K562 (cell line): ENCODE results near the gene MEX3A. TPM values are rescaled to one million over a fixed set of nuclear protein-coding genes. Genes with fewer than 3 reads are reported as not detected.

Source experiments
- ATAC-seq: fragments of 200-7000 bp; cut with Tn5 transposase; 3 replicates; pipeline ENCODE4 v1.9.1; 2020; ENCODE audit warnings: moderate library complexity
- BruUV-seq: library from RNA; stranded (reverse); fragments of 400-500 nt; replicated peaks from 2 replicates; lab custom pipeline; 2021; lab: Mats Ljungman, UMichigan
- CTCF ChIA-PET: fragments of 300-600 bp; formaldehyde crosslinking; extraction: SDS; loops from one replicate; lab custom pipeline; 2021; ENCODE audit warnings: low intra/inter-chr PET ratio; lab: Yijun Ruan, JAX
- POLR2A ChIA-PET: fragments of 300-600, 350-650 bp; sonication (Branson Sonifier 250); formaldehyde crosslinking; extraction: SDS; loops from one replicate; lab custom pipeline; 2021; ENCODE audit warnings: antibody characterized with exemption, inconsistent platforms; lab: Yijun Ruan, JAX
- DNase-seq, 4 experiments: peaks; one replicate each; pipeline versions ENCODE4 v3.0.0 to v3.0.0-alpha.2; 2011 to 2018; ENCODE audit warnings: low spot score in 3 of 4, mixed read lengths in 3 of 4; ENCODE audit errors: extremely low read depth in 1 of 4
- FAIRE-seq: peaks from 2 replicates; lab custom pipeline; 2011; peaks lifted over from hg19 to GRCh38; lab: Jason Lieb, UNC
- H2AFZ ChIP-seq: 2 replicates; pipeline ENCODE4 v1.6.0; 2011; ENCODE audit warnings: low read depth, low read length, control low read depth, inconsistent platforms
- H3K27ac ChIP-seq: fragments of 200-600 bp; 3 replicates; pipeline ENCODE4 v1.8.0; 2011; ENCODE audit warnings: low read depth, mild to moderate bottlenecking, control low read depth, inconsistent platforms, low read length, moderate library complexity, mixed read lengths; ENCODE audit errors: extremely low read depth
- H3K27me3 ChIP-seq, 2 experiments: fragments of 300-600 bp in 1 of 2; 2 replicates in 1 of 2; 3 replicates in 1 of 2; pipeline versions ENCODE4 v1.6.0 to v1.8.0; 2011; ENCODE audit warnings: inconsistent platforms in 2 of 2, low read length in 2 of 2, mild to moderate bottlenecking in 1 of 2, mixed read lengths in 1 of 2, moderate library complexity in 1 of 2; ENCODE audit not compliant: control insufficient read depth in 2 of 2, insufficient read depth in 2 of 2
- H3K36me3 ChIP-seq: fragments of 300-600 bp; 3 replicates; pipeline ENCODE4 v1.8.0; 2011; ENCODE audit warnings: mild to moderate bottlenecking, low read length, inconsistent platforms; ENCODE audit not compliant: control insufficient read depth, insufficient read depth
- H3K4me1 ChIP-seq, 2 experiments: fragments of 200-600 bp in 1 of 2; replicated peaks in 1 of 2; 2 replicates in 1 of 2; 3 replicates in 1 of 2; pipeline versions ENCODE4 v1.5.1 to v1.8.0; 2011; ENCODE audit warnings: inconsistent platforms in 2 of 2, low read length in 2 of 2, mild to moderate bottlenecking in 1 of 2, mixed read lengths in 1 of 2, moderate library complexity in 1 of 2; ENCODE audit not compliant: control insufficient read depth in 2 of 2, insufficient read depth in 2 of 2
- H3K4me2 ChIP-seq: 2 replicates; pipeline ENCODE4 v1.6.1; 2011; ENCODE audit warnings: low read length, control low read depth, inconsistent platforms, mixed read lengths; ENCODE audit not compliant: insufficient read depth
- H3K4me3 ChIP-seq: fragments of 200-600 bp; sonication (generic), shearing (Covaris generic); 2 replicates; pipeline ENCODE4 v1.5.1; 2016; ENCODE audit warnings: control low read depth, inconsistent platforms
- H3K79me2 ChIP-seq: fragments of 200-600 bp; 3 replicates; pipeline ENCODE4 v1.8.0; 2011; ENCODE audit warnings: low read length, inconsistent platforms; ENCODE audit not compliant: control insufficient read depth, insufficient read depth
- H3K9ac ChIP-seq, 2 experiments: 2 replicates each; pipeline versions ENCODE4 v1.6.0 to v1.6.1; 2011; ENCODE audit warnings: low read depth in 2 of 2, low read length in 2 of 2, control low read depth in 1 of 2, inconsistent platforms in 1 of 2, mild to moderate bottlenecking in 1 of 2, mixed read lengths in 1 of 2; ENCODE audit not compliant: insufficient read depth in 1 of 2
- H3K9me1 ChIP-seq: one replicate; pipeline ENCODE4 v1.6.0; 2011; ENCODE audit warnings: inconsistent platforms, mild to moderate bottlenecking, low read length, moderate library complexity; ENCODE audit not compliant: control insufficient read depth, insufficient read depth
- H3K9me3 ChIP-seq: replicated peaks from 2 replicates; pipeline ENCODE4 v1.5.1; 2011; ENCODE audit warnings: low read depth, low read length, inconsistent platforms; ENCODE audit not compliant: control insufficient read depth, insufficient read depth
- H4K20me1 ChIP-seq: replicated peaks from 2 replicates; pipeline ENCODE4 v1.6.1; 2011; ENCODE audit warnings: low read length, inconsistent platforms, mixed read lengths; ENCODE audit not compliant: control insufficient read depth, insufficient read depth
- ADNP ChIP-seq: fragments of 200-800 bp; sonication (Bioruptor generic); IDR thresholded peaks from 2 replicates; pipeline ENCODE4 v1.6.1; 2016; ENCODE audit warnings: missing genetic modification characterization, missing compliant biosample characterization
- CHD4 ChIP-seq: fragments of 200-600 bp; sonication (generic); IDR thresholded peaks from 3 replicates; pipeline ENCODE4 v1.6.1; 2012; ENCODE audit warnings: low read depth, mild to moderate bottlenecking, mixed read lengths, low read length, inconsistent platforms; ENCODE audit not compliant: insufficient read depth, insufficient replicate concordance, poor library complexity, severe bottlenecking
- CTBP1 ChIP-seq: fragments of 450-650 bp; IDR thresholded peaks from 2 replicates; pipeline ENCODE4 v1.6.1; 2016; ENCODE audit warnings: borderline replicate concordance
- HDAC2 ChIP-seq: fragments of 450-650 bp; IDR thresholded peaks from 2 replicates; pipeline ENCODE4 v1.6.1; 2016; ENCODE audit warnings: mild to moderate bottlenecking
- MAFK ChIP-seq: IDR thresholded peaks from 2 replicates; pipeline ENCODE4 v1.6.1; 2011; ENCODE audit warnings: low read length, improper control_type of control experiment
- PHF21A ChIP-seq: fragments of 450-650 bp; IDR thresholded peaks from 2 replicates; pipeline ENCODE4 v1.6.1; 2017; ENCODE audit warnings: low read depth, borderline replicate concordance
- RAD21 ChIP-seq, 2 experiments: fragments of 250-450 bp in 1 of 2; fragments of 450-650 bp in 1 of 2; sonication (Bioruptor Pico) in 1 of 2; formaldehyde crosslinking in 1 of 2; IDR thresholded peaks in 1 of 2; conservative IDR thresholded peaks in 1 of 2; 2 replicates each; pipeline versions ENCODE4 v1.4.0 to v1.8.0; 2020 to 2022; ENCODE audit warnings: mild to moderate bottlenecking in 2 of 2, moderate library complexity in 1 of 2
- RBM14 ChIP-seq: fragments of 200-400 bp; formaldehyde crosslinking; IDR thresholded peaks from 2 replicates; pipeline ENCODE4 v1.6.1; 2018; ENCODE audit warnings: low read depth, mild to moderate bottlenecking, low read length, moderate library complexity, borderline replicate concordance; ENCODE audit not compliant: insufficient read depth
- RBM25 ChIP-seq: fragments of 200-400 bp; formaldehyde crosslinking; IDR thresholded peaks from 2 replicates; pipeline ENCODE4 v1.6.1; 2018; ENCODE audit warnings: low read length, low read depth, moderate library complexity; ENCODE audit not compliant: severe bottlenecking
- RCOR1 ChIP-seq, 2 experiments: IDR thresholded peaks; 2 replicates each; pipeline ENCODE4 v1.6.1; 2012; ENCODE audit warnings: low read depth in 2 of 2, low read length in 2 of 2, borderline replicate concordance in 1 of 2, improper control_type of control experiment in 1 of 2
- RHOXF2B ChIP-seq: fragments of 250-450 bp; sonication (Bioruptor Pico); conservative IDR thresholded peaks from 2 replicates; pipeline ENCODE4 v1.5.1; 2021
- SLC30A9 ChIP-seq: fragments of 250-450 bp; sonication (Bioruptor Pico); IDR thresholded peaks from 2 replicates; pipeline ENCODE4 v1.8.0; 2022; ENCODE audit warnings: mild to moderate bottlenecking, moderate library complexity
- SMARCA5 ChIP-seq: fragments of 450-650 bp; IDR thresholded peaks from 2 replicates; pipeline ENCODE4 v1.6.1; 2016
- TARDBP ChIP-seq: fragments of 450-650 bp; IDR thresholded peaks from 2 replicates; pipeline ENCODE4 v1.6.1; 2016
- ZKSCAN1 ChIP-seq: fragments of 150-350 bp; IDR thresholded peaks from 2 replicates; pipeline ENCODE4 v1.6.1; 2016; ENCODE audit warnings: low read depth, low read length
- ZNF445 ChIP-seq: fragments of 250-450 bp; sonication (Bioruptor Pico); IDR thresholded peaks from 2 replicates; pipeline ENCODE4 v1.4.0; 2020; ENCODE audit warnings: low read depth, mild to moderate bottlenecking, moderate library complexity
- ZNF57 ChIP-seq: fragments of 450-650 bp; formaldehyde crosslinking; IDR thresholded peaks from 2 replicates; pipeline ENCODE4 v1.4.0; 2020; ENCODE audit warnings: mild to moderate bottlenecking, moderate library complexity
- WGBS: fragments of 100-300 bp; shearing (Covaris generic); methylation state at CpG from one replicate; pipeline ENCODE4 v1.1.6; 2016; ENCODE audit warnings: low coverage, mixed read lengths; ENCODE audit not compliant: insufficient coverage; ENCODE audit errors: missing lambda C conversion rate; 5-methylcytosine and 5-hydroxymethylcytosine counted together
- in situ Hi-C: fragments of 300-500 bp; cut with MboI; formaldehyde crosslinking; loops from 4 replicates; pipeline ENCODE4 v1.15.0; 2018; ENCODE audit warnings: inconsistent platforms, mixed read lengths
- intact Hi-C: fragments of 100-400 bp; cut with micrococcal nuclease; formaldehyde crosslinking; loops from 2 replicates; pipeline ENCODE4 v1.14.2; 2022
- polyA plus RNA-seq, 8 experiments: library from polyadenylated mRNA; depleted of rRNA in 4 of 8; stranded (reverse) in 5 of 8; unstranded in 3 of 8; fragments of >200 nt; fragmentation: Nextera tagmentation in 2 of 8; fragmentation: Illumina TruSeq in 1 of 8; extraction: Ambion mirVana in 2 of 8; extraction: Trizol in 1 of 8; gene quantifications; 2 replicates each; pipeline versions ENCODE4 v1.2.1 to v1.2.3, GENCODE V29; 2011 to 2014; ENCODE audit warnings: inconsistent platforms in 1 of 8, missing spikeins in 1 of 8
- total RNA-seq, 7 experiments: library from RNA; depleted of rRNA in 6 of 7; stranded (reverse); fragments of >200 nt in 6 of 7; fragmentation: Illumina TruSeq in 2 of 7; extraction: Trizol in 2 of 7; gene quantifications; 2 replicates each; pipeline versions ENCODE4 v1.2.1 to v1.2.3, GENCODE V29; 2011 to 2021; ENCODE audit warnings: low replicate concordance in 1 of 7
- TF ChIP-seq, protein P1 (sequence below): fragments of 250-450 bp; sonication (Bioruptor Pico); IDR thresholded peaks from 2 replicates; pipeline ENCODE4 v1.9.0; 2021; ENCODE audit warnings: mild to moderate bottlenecking
- TF ChIP-seq, protein P2 (sequence below): sonication (generic); formaldehyde crosslinking; IDR thresholded peaks from 2 replicates; pipeline ENCODE4 v1.8.0; 2022; ENCODE audit warnings: mild to moderate bottlenecking, missing genetic modification reagents

The MEX3A gene
- total and polyA plus RNA-seq, 9 of the 15 experiments (the other 6 are each of a cell fraction or from before 2014, with no cell fraction given), result 0.36 to 13.7 (median 5.2) TPM

DNA sequence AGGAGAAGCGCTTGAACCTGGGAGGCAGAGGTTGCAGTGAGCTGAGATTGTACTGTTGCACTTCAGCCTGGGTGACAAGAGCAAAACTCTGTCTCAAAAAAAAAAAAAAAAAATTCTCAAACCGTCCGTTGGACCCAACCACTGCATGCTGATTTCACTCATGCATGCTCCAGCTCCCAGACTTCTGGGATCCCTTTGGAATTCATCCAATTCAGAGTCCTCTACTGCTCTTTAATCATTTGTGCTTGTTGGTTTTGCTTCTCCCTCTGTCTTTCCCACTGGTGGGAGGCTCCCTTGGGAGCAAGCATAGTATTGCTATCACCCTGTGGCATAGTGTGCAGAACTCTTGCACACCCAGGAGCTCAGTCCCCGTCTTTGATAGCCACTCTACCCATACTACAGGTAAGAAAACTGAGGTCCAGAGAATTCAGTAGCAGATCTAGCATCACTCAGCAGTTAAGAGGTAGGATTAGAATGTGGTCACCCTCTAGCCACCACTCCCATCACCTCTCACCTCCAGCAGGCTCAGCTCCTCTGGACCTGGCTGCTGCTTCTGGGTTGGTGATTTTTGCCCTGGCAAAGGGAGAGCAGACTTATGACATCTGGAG, 29.2 kb upstream of the MEX3A start:
- 42% methylated on average over 4 of the region's 4 CpGs for WGBS
- Histone ChIP-seq H4K20me1 (no peaks in the 10 kb centered on the region; the same call in 1 of the 2 replicates), H3K4me1 (peaks cover 21 to 34% of the 10 kb centered on the region in 2 experiments), H3K4me3 (no peak overlapping the region), H3K79me2 (peaks cover 20% of the 10 kb centered on the region), H3K9me3 (no peaks in the 10 kb centered on the region), H3K36me3 (no peaks in the 10 kb centered on the region), H2AFZ (no peak overlapping the region), H3K9ac (no peak overlapping the region), H3K9me1 (no peaks in the 10 kb centered on the region), H3K27me3 (no peaks in the 10 kb centered on the region), H3K27ac (no peak overlapping the region), H3K4me2 (no peak overlapping the region)
- no TSS peak for BruUV-seq
- ChIA-PET POLR2A (interaction anchor here (0.7 to 3.4 kb wide), 4 partner anchors 8 to 12 kb away, joined by 3 to 25 read pairs (median 4); no protein-coding TSS in a partner anchor), CTCF (no interaction called here)
- no peak for DNase-seq
- in situ Hi-C loops, result no loop called here
- ATAC-seq, result no peak
- FAIRE-seq, result no peak
- intact Hi-C loops, result loop anchor here (5.0 kb wide), 1 partner anchor 396 kb away; no protein-coding TSS in a partner anchor
- TF ChIP-seq CHD4 (peak; percentile 22), CTBP1 (no peak), ZNF445 (CRISPR knock-in tag) (no peak), SLC30A9 (CRISPR knock-in tag) (no peak), ADNP (tag) (peak; percentile 77), ZNF57 (CRISPR knock-in tag) (no peak), RAD21 (CRISPR knock-in tag; conservative IDR thresholded peaks at IDR 0.05 in 1 of 2, IDR thresholded peaks at IDR 0.05 in 1 of 2) (no peak), HDAC2 (peak; percentile 75; the same call in 1 of the 2 replicates), SMARCA5 (0 out of 2 replicates have a peak, but pooled peaks have one; percentile 36), RCOR1 (IDR thresholded peaks at IDR 0.05; ENCODE audit: borderline replicate concordance in 1 of 2, low read depth in 2 of 2, low read length in 2 of 2) (peak in 1 of 2 experiments; percentile 41; a peak in 1 of 4 replicates), TARDBP (no peak), RBM25 (peak; percentile 91), ZKSCAN1 (no peak), MAFK (no peak), RHOXF2B (CRISPR knock-in tag) (no peak), RBM14 (no peak), PHF21A (no peak)
- TF ChIP-seq, protein P1, sequence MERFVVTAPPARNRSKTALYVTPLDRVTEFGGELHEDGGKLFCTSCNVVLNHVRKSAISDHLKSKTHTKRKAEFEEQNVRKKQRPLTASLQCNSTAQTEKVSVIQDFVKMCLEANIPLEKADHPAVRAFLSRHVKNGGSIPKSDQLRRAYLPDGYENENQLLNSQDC (CRISPR knock-in tag), result no peak
- TF ChIP-seq, protein P2, sequence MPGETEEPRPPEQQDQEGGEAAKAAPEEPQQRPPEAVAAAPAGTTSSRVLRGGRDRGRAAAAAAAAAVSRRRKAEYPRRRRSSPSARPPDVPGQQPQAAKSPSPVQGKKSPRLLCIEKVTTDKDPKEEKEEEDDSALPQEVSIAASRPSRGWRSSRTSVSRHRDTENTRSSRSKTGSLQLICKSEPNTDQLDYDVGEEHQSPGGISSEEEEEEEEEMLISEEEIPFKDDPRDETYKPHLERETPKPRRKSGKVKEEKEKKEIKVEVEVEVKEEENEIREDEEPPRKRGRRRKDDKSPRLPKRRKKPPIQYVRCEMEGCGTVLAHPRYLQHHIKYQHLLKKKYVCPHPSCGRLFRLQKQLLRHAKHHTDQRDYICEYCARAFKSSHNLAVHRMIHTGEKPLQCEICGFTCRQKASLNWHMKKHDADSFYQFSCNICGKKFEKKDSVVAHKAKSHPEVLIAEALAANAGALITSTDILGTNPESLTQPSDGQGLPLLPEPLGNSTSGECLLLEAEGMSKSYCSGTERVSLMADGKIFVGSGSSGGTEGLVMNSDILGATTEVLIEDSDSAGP (CRISPR knock-in tag), result no peak
